Endothelial cell of umbilical vein (primary cell): ENCODE data around the gene ADAM30. TPM values are rescaled to one million over a fixed set of nuclear protein-coding genes. Genes with fewer than 3 reads are reported as not detected.

Experiments
- BruUV-seq: library from RNA; stranded (reverse); fragments of 400-500 nt; replicated peaks from 2 replicates; lab custom pipeline; 2021; lab: Mats Ljungman, UMichigan
- CTCF ChIA-PET: fragments of 300-600, 350-600 bp; sonication (Branson Sonifier 250); formaldehyde crosslinking; loops from one replicate; lab custom pipeline; 2021; ENCODE audit warnings: antibody characterized with exemption, inconsistent platforms; lab: Charles Lee
- POLR2A ChIA-PET: fragments of 300-600, 350-600 bp; sonication (Branson Sonifier 250); formaldehyde crosslinking; loops from one replicate; lab custom pipeline; 2021; ENCODE audit warnings: antibody characterized with exemption, inconsistent platforms; lab: Charles Lee
- DNase-seq: peaks from one replicate; pipeline ENCODE4 v3.0.0-alpha.2; 2011; ENCODE audit warnings: low read depth, low spot score
- FAIRE-seq: peaks from 2 replicates; lab custom pipeline; 2011; peaks lifted over from hg19 to GRCh38; lab: Jason Lieb, UNC
- H2AFZ ChIP-seq: 2 replicates; pipeline ENCODE4 v1.6.0; 2012; ENCODE audit warnings: low read depth, low read length, control low read depth, inconsistent platforms
- H3K27ac ChIP-seq: 2 replicates; pipeline ENCODE4 v1.5.1; 2011; ENCODE audit warnings: low read depth, mild to moderate bottlenecking, control low read depth, low read length, moderate library complexity; ENCODE audit not compliant: insufficient read depth
- H3K27me3 ChIP-seq, 2 experiments: 2 replicates each; pipeline versions ENCODE4 v1.6.0 to v1.6.1; 2011; ENCODE audit warnings: low read length in 2 of 2, mixed read lengths in 1 of 2; ENCODE audit not compliant: control insufficient read depth in 2 of 2, insufficient read depth in 2 of 2
- H3K36me3 ChIP-seq, 2 experiments: 2 replicates in 1 of 2; 3 replicates in 1 of 2; pipeline ENCODE4 v1.5.1; 2011; ENCODE audit warnings: low read length in 2 of 2, mild to moderate bottlenecking in 1 of 2, moderate library complexity in 1 of 2; ENCODE audit not compliant: control insufficient read depth in 2 of 2, insufficient read depth in 2 of 2; ENCODE audit errors: extremely low read depth in 1 of 2
- H3K4me1 ChIP-seq: 3 replicates; pipeline ENCODE4 v1.5.1; 2011; ENCODE audit warnings: mild to moderate bottlenecking, low read length; ENCODE audit not compliant: control insufficient read depth, insufficient read depth; ENCODE audit errors: extremely low read depth
- H3K4me2 ChIP-seq: 2 replicates; pipeline ENCODE4 v1.6.1; 2011; ENCODE audit warnings: low read length, control low read depth, mixed read lengths; ENCODE audit not compliant: insufficient read depth
- H3K4me3 ChIP-seq, 3 experiments: fragments of 200-600 bp in 1 of 3; sonication (generic), shearing (Covaris generic) in 1 of 3; replicated peaks in 1 of 3; 2 replicates each; pipeline ENCODE4 v1.5.1; 2011 to 2016; ENCODE audit warnings: control low read depth in 3 of 3, low read length in 3 of 3, mild to moderate bottlenecking in 2 of 3, inconsistent platforms in 1 of 3, low read depth in 1 of 3, moderate library complexity in 1 of 3; ENCODE audit not compliant: insufficient read depth in 1 of 3
- H3K79me2 ChIP-seq: 2 replicates; pipeline ENCODE4 v1.6.0; 2012; ENCODE audit warnings: low read length, inconsistent platforms; ENCODE audit not compliant: control insufficient read depth, insufficient read depth
- H3K9ac ChIP-seq: replicated peaks from 2 replicates; pipeline ENCODE3; 2011; ENCODE audit warnings: low read length, control low read depth; ENCODE audit not compliant: insufficient read depth; ENCODE audit errors: extremely low read depth
- H3K9me1 ChIP-seq: replicated peaks from 3 replicates; pipeline ENCODE4 v1.6.0; 2011; ENCODE audit warnings: mild to moderate bottlenecking, low read length; ENCODE audit not compliant: control insufficient read depth, insufficient read depth; ENCODE audit errors: extremely low read depth
- H3K9me3 ChIP-seq: replicated peaks from 2 replicates; pipeline ENCODE4 v1.5.1; 2012; ENCODE audit warnings: low read length, inconsistent platforms; ENCODE audit not compliant: control insufficient read depth, insufficient read depth
- H4K20me1 ChIP-seq: replicated peaks from 2 replicates; pipeline ENCODE3; 2011; ENCODE audit warnings: mild to moderate bottlenecking, low read length; ENCODE audit not compliant: control insufficient read depth, insufficient read depth; ENCODE audit errors: extremely low read depth
- CTCF ChIP-seq, 2 donors: IDR thresholded peaks; 1 replicate in 1 of 2; 2 replicates in 1 of 2; pipeline ENCODE4 v1.5.1; 2011; ENCODE audit warnings: low read length in 2 of 2, mild to moderate bottlenecking in 2 of 2, moderate library complexity in 2 of 2, control low read depth in 1 of 2, inconsistent platforms in 1 of 2, low read depth in 1 of 2; ENCODE audit not compliant: insufficient read depth in 1 of 2; ENCODE audit errors: extremely low read depth in 1 of 2
- EZH2 ChIP-seq: IDR thresholded peaks from 2 replicates; pipeline ENCODE4 v1.6.1; 2012; ENCODE audit warnings: borderline replicate concordance, low read depth, mild to moderate bottlenecking, moderate library complexity, low read length, inconsistent platforms; ENCODE audit not compliant: severe bottlenecking
- FOS ChIP-seq: IDR thresholded peaks from 2 replicates; pipeline ENCODE4 v1.6.1; 2011; ENCODE audit warnings: mild to moderate bottlenecking, low read length, moderate library complexity, borderline replicate concordance; ENCODE audit not compliant: insufficient read depth
- GATA2 ChIP-seq: IDR thresholded peaks from 2 replicates; pipeline ENCODE4 v1.7.0; 2011; ENCODE audit warnings: low read depth, mild to moderate bottlenecking, moderate library complexity, mixed read lengths, low read length; ENCODE audit not compliant: insufficient read length, insufficient read depth
- JUN ChIP-seq: IDR thresholded peaks from 2 replicates; pipeline ENCODE4 v1.6.1; 2011; ENCODE audit warnings: borderline replicate concordance, low read depth; ENCODE audit not compliant: insufficient read length, insufficient read depth
- MAX ChIP-seq: IDR thresholded peaks from 2 replicates; pipeline ENCODE4 v1.6.1; 2011; ENCODE audit not compliant: insufficient read depth, insufficient read length
- MYC ChIP-seq: IDR thresholded peaks from one replicate; pipeline ENCODE4 v1.6.1; 2011; ENCODE audit warnings: mild to moderate bottlenecking, low read depth, low read length
- POLR2A ChIP-seq: IDR thresholded peaks from 2 replicates; pipeline ENCODE4 v1.6.1; 2012; ENCODE audit warnings: low read depth, mild to moderate bottlenecking, control low read depth, low read length
- POLR2AphosphoS5 ChIP-seq: IDR thresholded peaks from 2 replicates; pipeline ENCODE4 v1.6.1; 2012; ENCODE audit warnings: low read depth, mild to moderate bottlenecking, control low read depth, low read length, moderate library complexity; ENCODE audit not compliant: insufficient read depth
- dilution Hi-C: fragments of 300-500 bp; cut with MboI; formaldehyde crosslinking; loops from one replicate; pipeline ENCODE4 v1.15.0; 2019; ENCODE audit warnings: low sequenced_read_pairs; ENCODE audit not compliant: extremely low pct_ligation_motif_present
- intact Hi-C: fragments of 100-400 bp; cut with micrococcal nuclease; formaldehyde crosslinking; loops from one replicate; pipeline ENCODE4 v1.10.0; 2022
- polyA plus RNA-seq, 4 experiments: library from polyadenylated mRNA; depleted of rRNA in 3 of 4; stranded (reverse) in 3 of 4; unstranded in 1 of 4; fragments of >200 nt; gene quantifications; 2 replicates each; pipeline versions ENCODE4 v1.2.1 to v1.2.3, GENCODE V29; 2011 to 2012; ENCODE audit warnings: missing spikeins in 1 of 4
- total RNA-seq: library from RNA; stranded (reverse); gene quantifications from 2 replicates; pipeline ENCODE4 v1.2.3, GENCODE V29; 2021

Gene ADAM30
- total and polyA plus RNA-seq, 2 donors (not counting 3 experiments of a cell fraction or from before 2014, with no cell fraction given), result not detected

GRCh38 chr1:119941392-119941791 is 45.1 kb upstream of the ADAM30 start:
- no peak for DNase-seq
- intact Hi-C loops (no loop called here), dilution Hi-C loops (no loop called here)
- Histone ChIP-seq H3K4me3 (no peak overlapping the region), H3K4me2 (no peak overlapping the region), H3K9me1 (no peaks in the 10 kb centered on the region), H3K79me2 (no peaks in the 10 kb centered on the region), H3K9me3 (no peaks in the 10 kb centered on the region), H3K9ac (no peak overlapping the region), H2AFZ (no peak overlapping the region), H3K27ac (no peak overlapping the region), H3K4me1 (no peaks in the 10 kb centered on the region), H4K20me1 (no peaks in the 10 kb centered on the region), H3K36me3 (peaks cover 0 to 3% of the 10 kb centered on the region in 2 experiments), H3K27me3 (no peaks in the 10 kb centered on the region)
- TF ChIP-seq MAX (no peak), FOS (no peak)
- CTCF ChIA-PET, result interaction anchor here (3.9 kb wide), 1 partner anchor 8 kb away, joined by 18 read pairs; no protein-coding TSS in a partner anchor
- FAIRE-seq, result no peak
- POLR2A ChIA-PET, result no interaction called here
- no TSS peak for BruUV-seq

- dilution Hi-C loops (no loop called here), intact Hi-C loops (no loop called here)
- no peak overlapping the region for H2AFZ ChIP-seq
- H3K4me1 ChIP-seq, result no peaks in the 10 kb centered on the region
- CTCF ChIA-PET, result interaction anchor here (3.9 kb wide), 1 partner anchor 9 kb away, joined by 18 read pairs; no protein-coding TSS in a partner anchor
- TF ChIP-seq POLR2AphosphoS5, result no peak
- no peak for TF ChIP-seq JUN
- no peak for TF ChIP-seq FOS
- no peak for TF ChIP-seq GATA2
- TF ChIP-seq CTCF (IDR thresholded peaks at IDR 0.05; ENCODE audit: extremely low read depth in 1 of 2, insufficient read depth in 1 of 2, low read depth in 1 of 2, low read length in 2 of 2), result no peak
- TF ChIP-seq MYC, result no peak
- no peak for TF ChIP-seq POLR2A
- no peak for TF ChIP-seq EZH2
- no peak for TF ChIP-seq MAX
- no peaks in the 10 kb centered on the region for H3K27me3 ChIP-seq
- BruUV-seq, result no TSS peak
- H3K79me2 ChIP-seq, result no peaks in the 10 kb centered on the region
- no peak overlapping the region for H3K9ac ChIP-seq
- DNase-seq, result no peak
- no peaks in the 10 kb centered on the region for H3K9me1 ChIP-seq
- peaks cover 0 to 3% of the 10 kb centered on the region in 2 experiments for H3K36me3 ChIP-seq
- H3K27ac ChIP-seq, result no peak overlapping the region
- POLR2A ChIA-PET, result no interaction called here
- H4K20me1 ChIP-seq, result no peaks in the 10 kb centered on the region
- FAIRE-seq, result no peak
- H3K9me3 ChIP-seq, result no peaks in the 10 kb centered on the region
- H3K4me3 ChIP-seq, result no peak overlapping the region
- H3K4me2 ChIP-seq, result no peak overlapping the region
Measured at GRCh38 chr1:119940697-119941096, 44.4 kb upstream of the ADAM30 start.
